Caco-2 (cell line): ENCODE measurements around the gene ERLIN1. TPM values are rescaled to one million over a fixed set of nuclear protein-coding genes. Genes with fewer than 3 reads are reported as not detected.

Experiments
- BruUV-seq: library from RNA; stranded (reverse); fragments of 400-500 nt; replicated peaks from 2 replicates; lab custom pipeline; 2021; lab: Mats Ljungman, UMichigan
- CTCF ChIA-PET: fragments of 300-600 bp; sonication (Branson Sonifier 250); formaldehyde crosslinking; loops from one replicate; lab custom pipeline; 2022; ENCODE audit warnings: antibody characterized with exemption; lab: Charles Lee
- POLR2A ChIA-PET: fragments of 300-600 bp; sonication (Branson Sonifier 250); formaldehyde crosslinking; loops from one replicate; lab custom pipeline; 2022; ENCODE audit warnings: antibody characterized with exemption; lab: Charles Lee
- DNase-seq, 2 experiments: peaks; one replicate each; pipeline versions ENCODE4 v3.0.0 to v3.0.0-alpha.2; 2020 to 2022
- H3K27me3 ChIP-seq: replicated peaks from 2 replicates; pipeline ENCODE4 v1.6.0; 2011; ENCODE audit warnings: low read length; ENCODE audit not compliant: control insufficient read depth, insufficient read depth
- H3K36me3 ChIP-seq: 2 replicates; pipeline ENCODE4 v1.5.1; 2011; ENCODE audit warnings: low read length; ENCODE audit not compliant: control insufficient read depth, insufficient read depth
- H3K4me1 ChIP-seq: fragments of 250-450 bp; sonication (Bioruptor Pico); 2 replicates; pipeline ENCODE4 v1.5.1; 2020; ENCODE audit warnings: mild to moderate bottlenecking
- H3K4me3 ChIP-seq: 2 replicates; pipeline ENCODE4 v1.5.1; 2011; ENCODE audit warnings: low read depth, mild to moderate bottlenecking, control low read depth, low read length
- H3K9me3 ChIP-seq: fragments of 250-450 bp; sonication (Bioruptor Pico); 2 replicates; pipeline ENCODE4 v1.5.1; 2020; ENCODE audit warnings: mild to moderate bottlenecking, moderate library complexity
- H3K27ac Mint-ChIP-seq: one replicate; pipeline ENCODE4 v1.8.0; 2022; ENCODE audit warnings: mixed read lengths; ENCODE audit not compliant: unreplicated experiment
- H3K27me3 Mint-ChIP-seq: one replicate; pipeline ENCODE4 v1.8.0; 2022; ENCODE audit warnings: mixed read lengths; ENCODE audit not compliant: insufficient read depth, unreplicated experiment
- H3K36me3 Mint-ChIP-seq: one replicate; pipeline ENCODE4 v1.8.0; 2022; ENCODE audit warnings: mild to moderate bottlenecking, mixed read lengths; ENCODE audit not compliant: insufficient read depth, unreplicated experiment
- H3K4me1 Mint-ChIP-seq: one replicate; pipeline ENCODE4 v1.8.0; 2022; ENCODE audit warnings: low read depth, mixed read lengths; ENCODE audit not compliant: unreplicated experiment
- H3K4me3 Mint-ChIP-seq: one replicate; pipeline ENCODE4 v1.8.0; 2022; ENCODE audit warnings: mild to moderate bottlenecking, moderate library complexity, mixed read lengths; ENCODE audit not compliant: unreplicated experiment
- H3K9me3 Mint-ChIP-seq: one replicate; pipeline ENCODE4 v1.8.0; 2022; ENCODE audit warnings: mixed read lengths; ENCODE audit not compliant: unreplicated experiment
- intact Hi-C: fragments of 100-400 bp; cut with micrococcal nuclease; formaldehyde crosslinking; loops from one replicate; pipeline ENCODE4 v1.10.0; 2022; ENCODE audit not compliant: unreplicated experiment
- total RNA-seq: library from RNA; stranded (reverse); gene quantifications from 2 replicates; pipeline ENCODE4 v1.2.3, GENCODE V29; 2022
- TF ChIP-seq, protein P1 (sequence below), 2 experiments: fragments of 200-600 bp in 1 of 2; IDR thresholded peaks; 1 replicate in 1 of 2; 2 replicates in 1 of 2; pipeline versions ENCODE4 v1.5.1 to v1.8.0; 2011 to 2022; ENCODE audit warnings: antibody characterized with exemption in 1 of 2, control low read depth in 1 of 2, inconsistent platforms in 1 of 2, low read depth in 1 of 2, low read length in 1 of 2, mild to moderate bottlenecking in 1 of 2, moderate library complexity in 1 of 2; ENCODE audit not compliant: insufficient read depth in 1 of 2, severe bottlenecking in 1 of 2, unreplicated experiment in 1 of 2

ERLIN1 gene
- total RNA-seq, 1 experiment from 2014 or later = 59.0 TPM

DNA sequence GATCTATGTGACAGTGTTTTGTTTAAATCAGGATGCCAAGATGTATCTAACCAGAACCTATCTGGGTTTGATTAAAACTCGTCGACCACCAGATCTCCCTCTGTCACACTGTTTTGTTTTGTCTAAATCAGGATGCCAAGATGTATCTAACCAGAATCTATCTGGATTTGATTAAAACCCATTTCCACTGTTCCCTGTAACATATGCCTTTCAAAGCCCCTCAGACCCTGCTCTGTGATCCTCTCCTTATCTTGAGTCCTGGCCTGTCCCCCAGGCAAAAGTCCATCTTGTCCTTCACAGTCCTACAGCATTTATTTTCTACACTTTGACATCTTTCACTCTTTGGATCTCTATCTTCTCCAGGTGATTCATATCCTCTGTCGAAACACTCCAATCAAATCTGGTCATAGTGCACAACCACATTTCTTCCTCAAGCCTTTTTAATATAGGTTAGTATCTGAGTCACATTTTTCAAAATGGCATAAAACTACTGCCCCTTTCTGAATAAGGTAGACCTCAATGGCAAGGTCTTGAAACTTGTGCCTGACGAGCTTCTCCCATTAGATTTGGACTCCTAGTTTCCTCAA is 32.5 kb downstream of the ERLIN1 start:
- H3K27me3 Mint-ChIP-seq = no peaks in the 10 kb centered on the region
- peaks cover 33% of the 10 kb centered on the region for H3K36me3 Mint-ChIP-seq
- no peak for DNase-seq
- Histone ChIP-seq H3K4me1 (0 out of 2 replicates have a peak, but pooled peaks cover 3% of the 10 kb centered on the region), H3K36me3 (peaks cover 2% of the 10 kb centered on the region), H3K27me3 (no peaks in the 10 kb centered on the region), H3K4me3 (no peak overlapping the region), H3K9me3 (no peaks in the 10 kb centered on the region)
- H3K4me1 Mint-ChIP-seq = peaks cover 15% of the 10 kb centered on the region
- ChIA-PET CTCF (no interaction called here), POLR2A (no interaction called here)
- H3K4me3 Mint-ChIP-seq = no peak overlapping the region
- BruUV-seq = no TSS peak
- no peaks in the 10 kb centered on the region for H3K9me3 Mint-ChIP-seq
- no peak overlapping the region for H3K27ac Mint-ChIP-seq
- intact Hi-C loops = no loop called here
- TF ChIP-seq, protein P1, sequence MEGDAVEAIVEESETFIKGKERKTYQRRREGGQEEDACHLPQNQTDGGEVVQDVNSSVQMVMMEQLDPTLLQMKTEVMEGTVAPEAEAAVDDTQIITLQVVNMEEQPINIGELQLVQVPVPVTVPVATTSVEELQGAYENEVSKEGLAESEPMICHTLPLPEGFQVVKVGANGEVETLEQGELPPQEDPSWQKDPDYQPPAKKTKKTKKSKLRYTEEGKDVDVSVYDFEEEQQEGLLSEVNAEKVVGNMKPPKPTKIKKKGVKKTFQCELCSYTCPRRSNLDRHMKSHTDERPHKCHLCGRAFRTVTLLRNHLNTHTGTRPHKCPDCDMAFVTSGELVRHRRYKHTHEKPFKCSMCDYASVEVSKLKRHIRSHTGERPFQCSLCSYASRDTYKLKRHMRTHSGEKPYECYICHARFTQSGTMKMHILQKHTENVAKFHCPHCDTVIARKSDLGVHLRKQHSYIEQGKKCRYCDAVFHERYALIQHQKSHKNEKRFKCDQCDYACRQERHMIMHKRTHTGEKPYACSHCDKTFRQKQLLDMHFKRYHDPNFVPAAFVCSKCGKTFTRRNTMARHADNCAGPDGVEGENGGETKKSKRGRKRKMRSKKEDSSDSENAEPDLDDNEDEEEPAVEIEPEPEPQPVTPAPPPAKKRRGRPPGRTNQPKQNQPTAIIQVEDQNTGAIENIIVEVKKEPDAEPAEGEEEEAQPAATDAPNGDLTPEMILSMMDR (IDR thresholded peaks at IDR 0.05; ENCODE audit: insufficient read depth in 1 of 2, low read depth in 1 of 2, low read length in 1 of 2, severe bottlenecking in 1 of 2, unreplicated experiment in 1 of 2) = no peak

DNA sequence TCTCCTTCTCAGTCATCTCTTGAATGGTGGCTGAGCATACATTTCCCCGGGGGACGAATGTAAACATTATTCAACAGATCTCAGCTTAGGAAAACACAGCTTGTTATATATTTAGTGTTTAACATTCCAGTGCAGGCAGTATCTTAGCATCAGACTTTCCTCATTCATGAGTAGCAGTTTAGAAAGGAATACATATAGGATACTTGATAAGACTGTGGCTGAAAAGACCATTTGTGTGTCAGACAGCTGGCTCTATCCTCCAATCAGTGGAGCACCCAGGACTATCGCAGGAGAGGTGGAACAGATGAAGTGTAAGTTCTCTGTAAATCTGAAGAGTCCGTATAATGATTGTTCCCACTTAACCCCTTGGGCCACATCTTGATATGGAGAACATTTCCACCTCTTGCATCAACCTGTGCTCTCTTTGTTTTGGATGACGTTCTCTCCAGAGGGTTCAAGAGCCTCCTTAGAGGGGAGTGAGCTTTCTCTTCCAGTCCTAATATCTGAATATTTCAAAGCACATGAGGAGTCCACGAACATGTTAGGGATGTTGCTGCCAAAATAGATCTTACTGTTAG is 34.0 kb downstream of the ERLIN1 start:
- intact Hi-C loops = no loop called here
- H3K4me1 Mint-ChIP-seq = peaks cover 13% of the 10 kb centered on the region
- CTCF ChIA-PET = no interaction called here

DNA sequence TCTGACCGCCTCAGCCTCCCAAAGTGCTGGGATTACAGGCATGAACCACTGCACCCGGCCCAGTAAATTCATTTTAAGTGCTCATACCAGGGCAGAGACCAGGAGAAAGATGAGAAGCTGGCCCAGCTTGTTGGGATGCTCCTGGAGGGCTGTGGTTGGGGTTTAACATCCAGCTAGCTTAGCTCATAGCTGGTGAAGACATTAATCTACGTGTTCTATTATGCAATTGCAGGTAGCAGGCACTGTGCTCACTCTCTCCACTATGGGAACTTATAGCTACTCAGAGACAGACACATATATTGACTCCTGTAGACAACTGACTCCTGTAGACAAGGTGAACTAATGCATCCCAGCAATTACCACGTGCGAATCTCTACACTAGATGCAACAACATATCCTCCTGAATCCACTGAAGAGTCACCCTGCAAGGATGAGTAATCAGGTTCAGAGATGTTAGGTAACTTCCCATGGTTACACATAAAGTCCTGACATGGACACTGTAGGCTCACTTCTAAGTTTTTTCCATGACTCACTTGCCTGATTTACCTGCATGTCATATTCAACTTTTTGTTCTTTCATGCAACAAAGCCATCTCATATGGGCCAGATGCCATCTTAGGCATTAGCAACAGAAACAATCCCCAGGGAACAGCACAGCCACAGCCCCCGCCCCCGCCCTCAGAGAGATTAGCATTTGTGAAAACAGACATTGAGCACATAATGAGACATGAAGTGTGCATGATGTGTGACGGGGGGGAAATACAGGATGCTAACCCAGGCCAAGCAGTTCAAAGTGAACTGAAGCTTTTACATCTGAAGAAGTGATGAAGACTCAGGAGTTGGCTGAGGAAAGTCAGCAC is 37.2 kb downstream of the ERLIN1 start:
- BruUV-seq = no TSS peak
- intact Hi-C loops = no loop called here

More for the DNA sequence above, 34.0 kb downstream of the ERLIN1 start:
- Mint-ChIP-seq H3K27me3 (no peaks in the 10 kb centered on the region), H3K4me3 (no peak overlapping the region), H3K9me3 (no peaks in the 10 kb centered on the region), H3K36me3 (peaks cover 36% of the 10 kb centered on the region), H3K27ac (no peak overlapping the region)
- Histone ChIP-seq H3K27me3 (no peaks in the 10 kb centered on the region), H3K36me3 (peaks cover 2% of the 10 kb centered on the region), H3K4me3 (no peak overlapping the region), H3K9me3 (no peaks in the 10 kb centered on the region), H3K4me1 (0 out of 2 replicates have a peak, but pooled peaks cover 3% of the 10 kb centered on the region)
- POLR2A ChIA-PET = no interaction called here
- TF ChIP-seq, protein P1 (IDR thresholded peaks at IDR 0.05; ENCODE audit: insufficient read depth in 1 of 2, low read depth in 1 of 2, low read length in 1 of 2, severe bottlenecking in 1 of 2, unreplicated experiment in 1 of 2) = no peak
- BruUV-seq = no TSS peak
- DNase-seq = no peak

More for the DNA sequence above, 37.2 kb downstream of the ERLIN1 start:
- peaks cover 6% of the 10 kb centered on the region for H3K4me1 Mint-ChIP-seq
- peaks cover 2% of the 10 kb centered on the region for H3K36me3 ChIP-seq
- peaks cover 21% of the 10 kb centered on the region for H3K36me3 Mint-ChIP-seq
- no peaks in the 10 kb centered on the region for H3K27me3 ChIP-seq
- no peak for DNase-seq
- no peak overlapping the region for H3K4me3 Mint-ChIP-seq
- TF ChIP-seq, protein P1 (IDR thresholded peaks at IDR 0.05; ENCODE audit: insufficient read depth in 1 of 2, low read depth in 1 of 2, low read length in 1 of 2, severe bottlenecking in 1 of 2, unreplicated experiment in 1 of 2) = no peak
- ChIA-PET POLR2A (no interaction called here), CTCF (no interaction called here)
- no peak overlapping the region for H3K4me3 ChIP-seq
- 0 out of 2 replicates have a peak, but pooled peaks cover under 1% of the 10 kb centered on the region for H3K4me1 ChIP-seq
- no peaks in the 10 kb centered on the region for H3K9me3 ChIP-seq
- no peaks in the 10 kb centered on the region for H3K9me3 Mint-ChIP-seq
- H3K27me3 Mint-ChIP-seq = peaks cover 4% of the 10 kb centered on the region
- no peak overlapping the region for H3K27ac Mint-ChIP-seq
